C4-2B (cell line): ENCODE measurements around the gene MBOAT2.
"Not testable (repeated sequence)": the region's sequence is repeated elsewhere in the genome, so short reads cannot be mapped to it uniquely, and the experiment has no call there.

ENCODE experiments used
- H3K27ac ChIP-seq: fragments of 450-650 bp; 2 replicates; pipeline ENCODE4 v1.5.1; 2017
- ZFX ChIP-seq: fragments of 450-650 bp; IDR thresholded peaks from 2 replicates; pipeline ENCODE4 v1.6.1; 2017
- TF ChIP-seq, protein P1 (sequence below): fragments of 450-650 bp; conservative IDR thresholded peaks from 2 replicates; pipeline ENCODE4 v1.5.1; 2017; ENCODE audit warnings: mild to moderate bottlenecking

MBOAT2 gene

GRCh38 chr2:8925411-8925810 is 78.1 kb downstream of the MBOAT2 start:
- TF ChIP-seq, protein P1, sequence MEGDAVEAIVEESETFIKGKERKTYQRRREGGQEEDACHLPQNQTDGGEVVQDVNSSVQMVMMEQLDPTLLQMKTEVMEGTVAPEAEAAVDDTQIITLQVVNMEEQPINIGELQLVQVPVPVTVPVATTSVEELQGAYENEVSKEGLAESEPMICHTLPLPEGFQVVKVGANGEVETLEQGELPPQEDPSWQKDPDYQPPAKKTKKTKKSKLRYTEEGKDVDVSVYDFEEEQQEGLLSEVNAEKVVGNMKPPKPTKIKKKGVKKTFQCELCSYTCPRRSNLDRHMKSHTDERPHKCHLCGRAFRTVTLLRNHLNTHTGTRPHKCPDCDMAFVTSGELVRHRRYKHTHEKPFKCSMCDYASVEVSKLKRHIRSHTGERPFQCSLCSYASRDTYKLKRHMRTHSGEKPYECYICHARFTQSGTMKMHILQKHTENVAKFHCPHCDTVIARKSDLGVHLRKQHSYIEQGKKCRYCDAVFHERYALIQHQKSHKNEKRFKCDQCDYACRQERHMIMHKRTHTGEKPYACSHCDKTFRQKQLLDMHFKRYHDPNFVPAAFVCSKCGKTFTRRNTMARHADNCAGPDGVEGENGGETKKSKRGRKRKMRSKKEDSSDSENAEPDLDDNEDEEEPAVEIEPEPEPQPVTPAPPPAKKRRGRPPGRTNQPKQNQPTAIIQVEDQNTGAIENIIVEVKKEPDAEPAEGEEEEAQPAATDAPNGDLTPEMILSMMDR = no peak
- TF ChIP-seq ZFX = no peak

GRCh38 chr2:8923183-8923582 is 80.3 kb downstream of the MBOAT2 start:
- TF ChIP-seq ZFX = no peak
- TF ChIP-seq, protein P1 = no peak
- H3K27ac ChIP-seq = no peak overlapping the region

More at GRCh38 chr2:8925411-8925810, 78.1 kb downstream of the MBOAT2 start:
- H3K27ac ChIP-seq = no peak overlapping the region

GRCh38 chr2:8922431-8922830 is 81.1 kb downstream of the MBOAT2 start:
- TF ChIP-seq, protein P1 = no peak
- TF ChIP-seq ZFX = no peak
- H3K27ac ChIP-seq = peak overlapping the region; percentile 48

DNA sequence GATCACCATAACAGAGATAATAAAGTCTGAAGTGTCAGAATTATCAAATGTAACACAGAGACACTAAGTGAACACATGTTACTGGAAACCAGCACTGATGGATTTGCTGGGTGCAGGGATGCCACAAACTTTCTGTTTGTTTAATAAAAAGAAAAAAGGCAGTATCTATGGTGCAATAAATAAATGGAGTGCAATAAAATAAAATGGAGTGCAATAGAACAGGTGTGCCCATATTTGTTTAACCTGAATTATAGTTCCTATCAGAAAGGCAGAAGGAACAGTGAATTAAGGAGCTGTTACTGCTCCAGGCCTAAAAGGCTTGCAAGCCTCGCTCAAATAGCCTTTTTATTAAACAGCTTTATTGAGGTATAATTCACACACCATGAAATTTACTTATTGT is 85.1 kb downstream of the MBOAT2 start:
- H3K27ac ChIP-seq = no peak overlapping the region
- no peak for TF ChIP-seq ZFX
- TF ChIP-seq, protein P1 = no peak

DNA sequence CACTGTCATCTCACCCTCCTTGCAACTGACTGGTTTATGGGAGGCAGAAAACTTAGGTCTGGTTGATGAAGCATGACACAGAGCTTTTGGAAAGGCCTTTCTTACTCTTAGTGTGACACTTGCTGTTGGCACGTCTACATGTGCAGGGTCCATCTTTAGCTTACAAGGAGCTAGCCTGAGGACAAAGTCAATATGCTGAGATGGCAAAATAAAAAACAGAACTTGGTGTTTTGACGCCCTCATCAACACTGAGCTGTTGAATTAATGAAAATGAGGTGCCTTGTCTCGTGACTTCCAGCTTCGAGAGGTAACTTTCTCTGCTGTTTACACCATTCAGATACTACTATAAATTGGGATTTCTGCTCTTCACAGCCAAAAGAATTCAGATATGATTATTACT is 87.5 kb downstream of the MBOAT2 start:
- TF ChIP-seq ZFX = no peak
- TF ChIP-seq, protein P1 = no peak
- no peak overlapping the region for H3K27ac ChIP-seq

DNA sequence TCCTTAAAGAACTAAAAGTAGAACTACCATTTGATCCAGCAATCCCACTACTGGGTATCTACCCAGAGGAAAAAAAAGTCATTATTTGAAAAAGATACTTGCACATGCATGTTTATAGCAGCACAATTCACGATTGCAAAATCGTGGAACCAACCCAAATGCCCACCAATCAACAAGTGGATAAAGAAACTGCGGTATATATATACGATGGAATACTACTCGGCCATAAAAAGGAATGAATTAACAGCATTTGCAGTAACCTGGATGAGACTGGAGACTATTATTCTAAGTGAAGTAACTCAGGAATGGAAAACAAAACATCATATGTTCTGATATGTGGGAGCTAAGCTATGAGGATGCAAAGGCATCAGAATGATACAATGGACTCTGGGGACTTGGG is 89.7 kb downstream of the MBOAT2 start:
- not testable (repeated sequence) for H3K27ac ChIP-seq

DNA sequence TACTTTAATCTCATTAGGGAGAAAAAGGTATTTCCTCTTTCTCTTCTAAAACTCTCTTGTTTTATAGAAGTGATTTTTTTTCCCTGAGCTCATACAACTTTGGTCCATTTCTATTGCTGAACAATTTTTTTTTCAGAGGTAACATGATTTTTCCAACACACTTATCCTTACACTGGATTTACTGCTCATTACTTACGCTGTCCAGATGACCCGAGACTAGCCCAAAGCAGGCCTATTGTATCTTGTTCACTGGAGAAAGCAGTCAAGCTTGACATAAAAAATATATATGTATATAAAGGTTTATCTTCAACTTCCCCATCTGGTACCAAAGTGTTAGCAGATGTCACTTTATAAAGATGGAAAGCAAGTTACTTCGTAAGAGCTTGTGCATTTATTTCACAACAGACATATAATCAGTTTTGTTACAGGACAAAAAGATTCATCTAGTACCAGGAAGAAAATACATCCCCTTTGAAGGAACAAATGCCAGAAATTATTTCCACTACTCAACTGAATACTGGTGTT is 95.7 kb downstream of the MBOAT2 start:
- H3K27ac ChIP-seq = no peak overlapping the region
- TF ChIP-seq ZFX = no peak
- TF ChIP-seq, protein P1 = no peak

GRCh38 chr2:8903924-8904323 is 99.6 kb downstream of the MBOAT2 start:
- H3K27ac ChIP-seq = not testable (repeated sequence)

- H3K27ac ChIP-seq = not testable (repeated sequence)
Observed at GRCh38 chr2:8902757-8903156, 100.7 kb downstream of the MBOAT2 start.

- H3K27ac ChIP-seq = not testable (repeated sequence)
Observed at GRCh38 chr2:8897206-8897605, 106.3 kb downstream of the MBOAT2 start.

- H3K27ac ChIP-seq = not testable (repeated sequence)
Observed at GRCh38 chr2:8896671-8897070, 106.8 kb downstream of the MBOAT2 start.

DNA sequence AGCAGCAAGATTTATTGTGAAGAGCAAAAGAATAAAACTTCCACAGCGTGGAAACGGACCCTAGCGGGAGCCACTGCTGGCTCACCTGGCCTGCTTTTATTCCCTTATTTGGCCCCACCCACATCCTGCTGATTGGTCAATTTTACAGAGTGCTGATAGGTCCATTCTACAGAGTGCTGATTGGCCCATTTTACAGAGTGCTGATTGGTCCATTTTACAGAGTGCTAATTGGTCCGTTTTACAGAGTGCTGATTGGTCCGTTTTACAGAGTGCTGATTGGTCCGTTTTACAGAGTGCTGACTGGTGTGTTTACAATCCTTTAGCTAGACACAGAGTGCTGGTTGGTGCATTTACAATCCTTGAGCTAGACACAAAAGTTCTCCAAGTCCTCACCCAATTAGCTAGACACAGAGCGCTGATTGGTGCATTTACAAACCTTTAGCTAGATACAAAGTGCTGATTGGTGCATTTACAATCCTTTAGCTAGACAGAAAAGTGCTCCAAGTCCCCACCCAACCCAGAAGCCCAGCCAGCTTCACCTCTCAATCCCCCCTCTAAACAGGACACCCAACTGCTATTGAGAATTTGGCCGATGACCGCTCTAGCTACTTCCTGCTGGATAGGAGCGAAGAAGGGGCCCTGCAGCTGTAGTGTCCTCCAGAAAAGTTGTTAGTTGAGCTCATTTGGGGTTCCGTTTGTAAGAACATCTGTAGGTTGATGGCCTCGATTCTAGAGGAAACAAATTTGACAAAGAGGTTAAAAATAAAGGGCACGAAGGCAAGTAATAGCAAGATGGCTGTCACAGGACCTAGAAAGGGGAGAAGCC is 108.2 kb downstream of the MBOAT2 start:
- not testable (repeated sequence) for H3K27ac ChIP-seq
